GM18526 (cell line): ENCODE results near the gene TMA7B.

Experiments used
- POLR2A ChIP-seq: IDR thresholded peaks from 3 replicates; pipeline ENCODE4 v1.6.1; 2011; ENCODE audit not compliant: insufficient read length; ENCODE audit errors: extremely low read depth

The TMA7B gene

GRCh38 chr22:39928536-39929520, 31.4 kb upstream of the TMA7B start:
- TF ChIP-seq POLR2A, result no peak

GRCh38 chr22:39931251-39931650, 28.9 kb upstream of the TMA7B start:
- no peak for TF ChIP-seq POLR2A

GRCh38 chr22:39932166-39932565, 28.0 kb upstream of the TMA7B start:
- TF ChIP-seq POLR2A, result no peak

GRCh38 chr22:39932918-39933649, 27.1 kb upstream of the TMA7B start:
- no peak for TF ChIP-seq POLR2A

GRCh38 chr22:39933741-39934140, 26.5 kb upstream of the TMA7B start:
- no peak for TF ChIP-seq POLR2A

GRCh38 chr22:39935116-39935515, 25.1 kb upstream of the TMA7B start:
- no peak for TF ChIP-seq POLR2A

GRCh38 chr22:39935612-39936011, 24.6 kb upstream of the TMA7B start:
- TF ChIP-seq POLR2A, result no peak

GRCh38 chr22:39936523-39937145, 23.6 kb upstream of the TMA7B start:
- TF ChIP-seq POLR2A, result no peak

- no peak for TF ChIP-seq POLR2A
Measured at GRCh38 chr22:39937906-39938305, 22.3 kb upstream of the TMA7B start.

GRCh38 chr22:39938509-39939111, 21.6 kb upstream of the TMA7B start:
- TF ChIP-seq POLR2A, result no peak

- TF ChIP-seq POLR2A, result no peak
Measured at GRCh38 chr22:39939830-39940229, 20.4 kb upstream of the TMA7B start.

GRCh38 chr22:39940757-39941305, 19.4 kb upstream of the TMA7B start:
- TF ChIP-seq POLR2A, result no peak

- no peak for TF ChIP-seq POLR2A
Measured at GRCh38 chr22:39941601-39942000, 18.6 kb upstream of the TMA7B start.

GRCh38 chr22:39942439-39943230, 17.6 kb upstream of the TMA7B start:
- no peak for TF ChIP-seq POLR2A
